GM19193 (cell line): ENCODE data around the gene ACTR5.
A peak's percentile ranks its signal among the peaks of the same experiment; 100 is the strongest.

ENCODE experiments used
- POLR2A ChIP-seq: IDR thresholded peaks from 4 replicates; pipeline ENCODE4 v1.6.1; 2011; ENCODE audit not compliant: insufficient read depth, insufficient read length; ENCODE audit errors: extremely low read depth

ACTR5 gene

DNA sequence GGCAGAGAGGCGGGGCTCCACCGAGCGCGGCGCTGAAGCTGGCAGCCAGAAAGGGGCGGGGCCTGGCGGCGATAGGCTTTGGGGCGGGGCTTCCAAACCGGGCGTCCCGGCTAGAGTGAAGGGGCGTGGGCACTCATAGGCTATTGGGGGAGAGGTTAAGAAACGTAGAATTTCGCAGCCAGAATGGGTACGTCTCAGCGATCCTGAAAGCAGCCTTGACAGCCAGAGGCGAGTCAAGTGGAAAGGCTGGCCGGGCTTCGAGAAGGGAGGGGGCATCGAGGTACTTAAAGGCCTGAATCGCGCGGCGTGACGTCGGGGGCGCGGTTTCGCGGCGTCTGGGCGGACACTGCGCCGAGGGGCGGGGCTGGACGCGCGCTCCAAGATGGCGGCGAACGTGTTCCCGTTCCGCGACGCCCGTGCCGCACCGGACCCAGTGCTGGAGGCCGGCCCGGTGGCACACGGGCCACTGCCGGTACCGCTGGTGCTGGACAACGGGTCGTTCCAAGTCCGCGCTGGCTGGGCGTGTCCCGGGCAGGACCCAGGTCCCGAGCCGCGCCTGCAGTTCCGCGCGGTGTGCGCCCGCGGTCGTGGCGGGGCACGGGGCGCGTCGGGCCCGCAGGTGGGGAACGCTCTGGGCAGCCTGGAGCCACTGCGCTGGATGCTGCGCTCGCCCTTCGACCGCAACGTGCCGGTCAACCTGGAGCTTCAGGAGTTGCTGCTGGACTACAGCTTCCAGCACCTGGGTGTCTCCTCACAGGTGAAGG lies at the start of gene ACTR5:
Gene ACTR5 (plus strand): TSS at position 364 of the 764 bp plus-strand sequence. CDS start 19 bp downstream, at position 383.
- peak; percentile 74 for TF ChIP-seq POLR2A

DNA sequence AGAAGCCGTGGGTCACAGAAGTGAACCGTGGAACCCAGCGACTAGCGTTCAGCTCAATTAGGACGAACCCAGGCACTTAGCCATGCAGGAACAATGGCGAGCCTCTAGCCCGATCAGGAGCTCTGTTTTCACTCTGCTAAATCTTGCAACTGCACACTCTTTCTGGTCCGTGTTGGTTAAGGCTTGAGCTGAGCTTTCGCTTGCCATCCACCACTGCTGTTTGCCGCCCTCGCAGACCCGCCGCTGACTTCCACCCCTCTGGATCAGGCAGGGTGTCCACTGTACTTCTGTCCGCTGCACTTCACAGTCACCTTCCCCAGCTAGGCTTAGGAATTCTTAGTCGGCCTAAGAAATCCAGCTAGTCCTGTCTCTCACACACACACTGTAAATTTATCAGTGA lies 49.7 kb upstream of the ACTR5 start:
- no peak for TF ChIP-seq POLR2A

DNA sequence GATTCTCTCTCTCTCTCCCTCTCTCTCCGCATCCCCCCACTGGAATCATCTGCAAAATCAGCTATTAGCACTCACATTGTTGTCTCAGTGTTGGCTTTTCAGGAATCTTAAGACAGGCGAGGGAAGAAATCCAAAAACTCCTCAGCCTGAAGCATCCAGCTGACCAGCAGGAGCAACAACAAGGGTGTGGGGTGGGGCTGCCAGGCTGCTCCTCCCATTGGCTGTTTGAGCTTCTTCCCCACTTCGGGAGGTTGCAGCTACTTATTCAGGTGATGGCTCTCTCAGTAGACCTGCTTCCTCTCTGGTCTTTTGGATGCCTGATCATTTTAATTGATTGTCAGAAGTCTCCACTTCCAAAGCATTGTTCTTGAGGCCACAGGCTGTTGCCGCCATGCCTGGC lies 48.1 kb upstream of the ACTR5 start:
- TF ChIP-seq POLR2A = no peak

DNA sequence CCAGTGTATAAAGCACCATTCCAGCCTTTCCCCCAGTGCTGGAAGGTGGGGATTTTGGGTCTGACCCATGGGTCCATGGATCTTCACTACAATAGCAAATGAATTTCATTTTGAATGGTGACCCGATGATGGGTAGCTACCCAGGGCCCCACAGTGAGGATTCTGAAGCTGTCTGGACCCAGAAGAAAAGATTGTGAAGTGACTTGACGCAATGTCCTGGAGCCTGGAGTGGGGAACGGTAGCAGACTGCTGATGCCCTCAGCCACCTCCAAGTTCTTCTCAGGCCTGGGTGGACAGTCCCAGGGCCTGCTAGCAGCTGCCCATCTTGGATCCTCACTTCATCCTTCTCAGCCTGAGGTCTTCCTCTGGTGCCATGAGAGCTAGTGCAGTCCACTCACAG lies 47.3 kb upstream of the ACTR5 start:
- no peak for TF ChIP-seq POLR2A

DNA sequence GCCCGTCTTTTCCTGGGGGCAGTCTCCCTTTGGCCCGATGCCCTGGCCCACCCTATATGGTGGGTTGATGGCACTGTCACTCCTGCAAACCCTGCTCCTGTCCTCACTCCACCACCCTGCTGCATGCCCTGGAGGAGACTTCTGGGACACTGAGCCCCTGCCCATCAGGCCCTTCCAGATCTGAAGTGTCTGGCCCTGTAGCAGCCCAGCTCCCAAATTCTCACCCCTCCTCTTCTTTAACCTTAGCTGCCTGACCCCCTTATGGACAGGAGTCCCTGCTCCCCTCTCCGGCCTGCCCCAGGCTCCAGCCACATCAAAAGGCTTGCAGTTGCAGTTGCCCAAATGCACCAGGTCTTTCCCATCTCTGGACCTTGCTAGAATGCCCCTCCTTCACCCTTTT lies 44.7 kb upstream of the ACTR5 start:
- TF ChIP-seq POLR2A = no peak

DNA sequence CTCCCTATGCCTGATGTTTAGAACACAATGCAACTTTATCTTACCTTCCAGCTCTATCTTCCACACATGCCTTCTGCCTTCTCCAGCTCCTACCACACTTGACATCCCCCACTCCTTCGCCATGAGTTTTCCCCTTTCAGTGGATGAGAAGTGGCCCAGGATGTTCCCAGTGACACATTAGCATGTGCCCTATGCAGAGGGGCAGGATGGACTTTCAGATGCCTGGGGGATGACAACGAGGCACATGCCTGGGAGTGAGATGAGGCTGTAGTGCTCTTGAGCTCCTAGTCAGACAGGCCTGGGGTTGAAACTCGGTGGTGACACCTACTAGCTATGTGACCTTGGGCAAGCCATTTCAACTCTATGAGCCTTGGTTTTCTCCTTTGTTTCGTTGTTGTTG lies 44.1 kb upstream of the ACTR5 start:
- TF ChIP-seq POLR2A = no peak

DNA sequence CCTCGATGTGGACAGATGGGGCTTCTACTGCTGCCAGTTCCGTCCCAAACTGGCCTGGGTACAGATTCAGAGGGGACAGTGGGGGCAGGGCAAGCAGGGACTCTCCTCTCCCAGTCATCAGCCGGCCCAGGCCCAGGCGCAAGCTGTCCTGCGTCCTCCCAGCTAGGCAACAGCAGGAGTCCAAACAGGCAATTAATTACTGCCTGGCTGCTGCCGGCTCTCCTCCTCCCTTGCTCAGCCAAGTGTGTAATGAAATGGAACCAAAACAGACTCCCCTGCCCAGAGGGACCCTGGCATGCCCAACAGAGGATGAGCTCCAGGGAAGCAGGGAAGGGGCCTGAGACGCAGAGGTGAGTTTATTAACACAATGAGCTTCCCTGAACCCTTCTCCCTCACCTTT lies 41.8 kb upstream of the ACTR5 start:
- TF ChIP-seq POLR2A = no peak

DNA sequence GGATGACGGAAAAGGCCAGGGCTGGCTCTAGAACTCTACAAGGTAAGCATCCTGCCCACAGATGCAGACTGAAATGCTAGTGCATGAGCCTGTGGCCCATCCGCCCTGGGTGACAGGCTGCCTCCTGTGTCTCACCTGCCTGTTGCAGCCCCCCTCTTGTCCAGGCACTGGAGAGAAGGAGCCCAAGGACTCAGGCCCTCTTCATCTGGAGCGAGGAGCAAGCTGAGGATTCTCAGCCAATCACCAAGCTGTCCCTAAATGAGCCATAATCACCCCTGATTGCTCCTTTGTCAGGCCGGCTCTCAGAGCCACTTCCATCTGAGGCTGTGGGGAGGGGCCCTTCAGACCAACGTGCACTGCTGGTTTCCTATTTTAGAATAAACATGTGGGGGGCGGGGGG lies 34.0 kb upstream of the ACTR5 start:
- no peak for TF ChIP-seq POLR2A

DNA sequence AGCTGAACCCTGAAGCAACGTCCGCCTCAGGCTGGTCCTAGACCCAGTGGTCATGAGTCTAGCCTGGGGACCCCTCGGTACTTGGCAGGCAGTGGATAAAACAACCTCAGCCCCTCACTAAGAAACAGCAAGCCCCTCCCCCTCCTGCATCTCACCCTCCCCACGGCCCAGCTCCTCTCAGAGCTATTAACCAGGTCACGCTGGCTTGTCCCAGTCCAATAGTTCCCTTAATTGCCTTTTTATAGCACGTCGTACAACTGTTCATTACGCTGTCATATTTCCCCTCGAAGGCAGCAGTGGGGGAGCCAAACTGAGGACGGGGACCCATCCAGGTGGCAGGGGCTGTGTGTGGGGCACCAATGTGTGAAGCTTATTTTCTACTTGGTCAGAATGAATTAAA lies 32.6 kb upstream of the ACTR5 start:
- TF ChIP-seq POLR2A = no peak

DNA sequence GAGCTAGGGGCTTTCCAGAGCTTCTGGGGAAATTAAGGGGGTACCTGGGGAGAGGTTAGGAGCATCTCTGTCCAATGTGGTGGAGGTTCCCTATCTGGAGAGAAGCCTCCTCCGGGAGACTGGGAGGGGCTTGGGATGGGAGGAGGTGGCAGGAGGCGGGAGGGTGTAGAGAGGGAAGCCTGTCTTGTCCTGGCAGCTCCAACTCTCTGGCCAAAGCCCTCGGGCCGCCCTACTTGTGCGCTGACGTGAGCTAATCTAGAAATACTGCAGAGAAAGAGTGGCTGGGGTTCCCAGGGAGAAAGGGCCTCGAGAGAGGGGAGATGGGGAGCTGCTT lies 25.6 kb upstream of the ACTR5 start:
- TF ChIP-seq POLR2A = no peak

DNA sequence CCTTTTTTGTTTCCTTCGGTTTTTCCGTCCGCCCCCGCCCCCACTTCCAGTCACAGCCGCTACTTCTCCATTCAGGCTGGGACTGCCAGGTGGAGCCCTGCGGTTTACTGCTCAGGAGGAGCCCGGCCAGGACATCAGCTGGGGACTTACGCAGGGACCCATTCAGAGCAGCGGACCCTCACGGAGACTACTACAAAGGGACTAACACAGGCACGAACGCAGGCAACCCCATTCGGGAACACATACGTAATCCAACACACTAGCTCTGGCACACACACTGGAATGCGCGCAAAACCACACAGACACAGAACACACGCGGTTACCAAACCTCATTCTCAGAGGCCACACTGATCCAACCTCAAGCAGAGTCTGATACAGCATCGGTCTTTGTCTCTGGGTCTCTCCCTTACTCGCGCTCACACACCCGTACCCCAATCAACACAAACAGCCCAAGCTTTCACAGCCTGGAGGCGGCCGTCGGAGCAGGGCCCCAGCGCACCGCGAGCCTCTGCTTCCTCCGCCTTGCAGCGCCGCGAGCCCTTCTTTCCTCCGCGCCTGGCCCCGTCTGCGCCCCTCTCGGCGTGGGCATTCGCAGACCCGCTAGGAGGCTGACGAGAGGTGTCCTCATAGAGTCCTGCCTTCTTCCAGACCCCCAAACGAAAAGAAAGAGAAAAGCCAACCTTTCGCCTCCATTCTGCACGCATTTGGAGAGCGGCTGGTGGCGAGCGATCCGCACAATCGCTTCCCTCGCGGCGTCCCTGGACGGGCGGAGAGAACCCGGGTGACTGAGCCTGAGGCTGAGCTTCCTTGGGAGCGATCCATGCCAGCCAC lies 25.0 kb upstream of the ACTR5 start:
- no peak for TF ChIP-seq POLR2A

DNA sequence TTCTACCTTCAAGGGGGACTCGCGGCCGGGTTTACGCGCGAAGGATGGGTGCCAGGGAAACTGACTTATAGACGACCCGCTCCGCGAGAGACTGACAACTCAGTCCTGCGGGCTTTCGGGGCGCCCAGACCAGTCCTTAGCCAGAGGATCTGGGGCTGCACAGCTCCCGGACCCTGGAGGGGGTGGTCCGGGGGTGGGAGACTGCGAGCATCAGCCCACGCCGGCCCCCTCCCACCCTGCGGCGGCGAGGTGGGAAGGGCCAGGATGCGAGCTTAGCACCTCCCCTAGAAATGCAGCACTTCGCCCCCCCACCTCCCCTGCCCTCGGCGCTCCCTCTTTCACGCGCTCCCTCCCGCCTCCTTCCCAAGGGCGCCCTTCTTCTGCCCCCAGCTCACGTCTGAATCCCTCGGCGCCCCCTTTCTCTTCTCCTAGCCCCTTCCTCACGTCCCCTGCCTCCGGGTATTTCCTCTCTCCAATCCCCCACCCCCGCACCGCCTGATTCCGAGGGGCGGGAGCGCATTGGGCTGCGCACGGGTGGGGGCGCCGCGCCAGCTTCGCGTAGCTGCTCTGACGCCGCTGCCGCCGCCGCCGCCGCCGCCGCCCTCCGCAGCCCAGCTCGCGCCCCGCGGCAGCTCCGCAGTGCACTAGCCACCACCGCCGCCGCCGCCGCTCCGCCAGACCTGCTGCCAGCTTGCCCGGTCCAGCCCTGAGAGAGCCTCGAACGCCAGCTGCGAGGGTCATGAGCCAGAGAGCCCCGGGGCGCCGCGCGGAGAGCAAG lies 24.2 kb upstream of the ACTR5 start, which contains the start of gene SLC32A1:
Gene SLC32A1 (plus strand): TSS at position 639 of the 778 bp plus-strand sequence. CDS start 239 bp downstream, outside the sequence.
- no peak for TF ChIP-seq POLR2A

DNA sequence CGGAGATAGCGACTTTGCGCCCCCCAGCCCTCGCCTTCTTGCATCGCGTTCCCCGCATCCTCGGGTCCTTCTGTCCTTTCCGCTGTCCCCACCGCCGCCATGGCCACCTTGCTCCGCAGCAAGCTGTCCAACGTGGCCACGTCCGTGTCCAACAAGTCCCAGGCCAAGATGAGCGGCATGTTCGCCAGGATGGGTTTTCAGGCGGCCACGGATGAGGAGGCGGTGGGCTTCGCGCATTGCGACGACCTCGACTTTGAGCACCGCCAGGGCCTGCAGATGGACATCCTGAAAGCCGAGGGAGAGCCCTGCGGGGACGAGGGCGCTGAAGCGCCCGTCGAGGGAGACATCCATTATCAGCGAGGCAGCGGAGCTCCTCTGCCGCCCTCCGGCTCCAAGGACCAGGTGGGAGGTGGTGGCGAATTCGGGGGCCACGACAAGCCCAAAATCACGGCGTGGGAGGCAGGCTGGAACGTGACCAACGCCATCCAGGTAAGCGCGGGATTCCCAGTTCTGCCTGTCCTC lies 23.6 kb upstream of the ACTR5 start:
- TF ChIP-seq POLR2A = no peak

DNA sequence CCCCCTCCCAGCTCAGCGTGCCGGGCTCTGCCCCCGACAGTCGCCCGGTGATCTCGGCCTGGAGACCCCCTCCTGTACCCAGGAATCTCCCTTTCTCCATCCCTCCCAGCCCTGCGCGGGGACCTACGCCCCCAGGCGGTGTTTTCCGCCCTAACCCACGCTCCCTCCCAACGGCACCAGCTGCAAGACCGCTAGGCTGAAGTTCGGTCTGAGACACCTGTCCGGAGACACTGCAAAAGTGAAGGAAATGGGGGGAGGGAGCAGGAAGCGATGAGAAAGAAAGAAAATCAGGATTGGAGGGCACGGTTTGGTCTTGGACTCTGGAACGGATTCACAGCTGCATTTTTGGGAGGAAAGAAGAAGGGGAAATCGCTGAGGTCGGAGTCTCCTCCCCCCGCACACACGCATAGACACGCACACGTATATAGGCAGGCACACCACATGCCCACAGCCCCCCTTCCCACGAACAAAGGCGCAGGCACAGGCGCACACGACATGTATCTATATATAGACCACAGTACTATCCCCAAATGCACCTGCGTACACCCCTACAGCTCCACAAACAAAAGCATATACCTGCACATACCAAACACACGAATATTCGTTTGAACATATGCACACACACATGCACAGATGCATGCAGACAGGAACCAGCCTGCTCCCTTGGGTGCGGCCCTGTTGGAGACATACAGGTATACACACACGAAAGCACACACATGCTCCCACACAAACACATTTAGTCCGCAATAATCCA lies 22.9 kb upstream of the ACTR5 start:
- no peak for TF ChIP-seq POLR2A
